Endodermal cell (in vitro differentiated cells): ENCODE data around the gene PTCHD4. TPM values are rescaled to one million over a fixed set of nuclear protein-coding genes. Genes with fewer than 3 reads are reported as not detected.

Experiments
- DNase-seq: peaks from one replicate; pipeline ENCODE4 v3.0.0-alpha.2; 2017
- H3K27ac ChIP-seq: 2 replicates; pipeline ENCODE4 v1.5.1; 2013; ENCODE audit warnings: mild to moderate bottlenecking, low read depth, low read length, moderate library complexity
- H3K27me3 ChIP-seq: 2 replicates; pipeline ENCODE4 v1.6.1; 2013; ENCODE audit warnings: mild to moderate bottlenecking, low read length, moderate library complexity; ENCODE audit not compliant: insufficient read depth, control insufficient read depth, poor library complexity, severe bottlenecking
- H3K36me3 ChIP-seq: 2 replicates; pipeline ENCODE4 v1.7.0; 2013; ENCODE audit warnings: mild to moderate bottlenecking, low read length, moderate library complexity; ENCODE audit not compliant: control insufficient read depth, insufficient read depth
- H3K4me1 ChIP-seq: one replicate; pipeline ENCODE4 v1.7.0; 2013; ENCODE audit warnings: low read length; ENCODE audit not compliant: control insufficient read depth, insufficient read depth
- H3K4me3 ChIP-seq: 2 replicates; pipeline ENCODE4 v1.5.1; 2013; ENCODE audit warnings: mild to moderate bottlenecking, low read length, moderate library complexity
- H3K9ac ChIP-seq: 2 replicates; pipeline ENCODE4 v1.6.1; 2013; ENCODE audit warnings: mild to moderate bottlenecking, low read length, moderate library complexity; ENCODE audit not compliant: poor library complexity, severe bottlenecking; ENCODE audit errors: extremely low read depth
- H3K9me3 ChIP-seq: 2 replicates; pipeline ENCODE4 v1.6.1; 2013; ENCODE audit warnings: mild to moderate bottlenecking, low read length, moderate library complexity; ENCODE audit not compliant: control insufficient read depth
- H3K27ac Mint-ChIP-seq: 2 replicates; pipeline ENCODE4 v1.8.0; 2020; ENCODE audit warnings: mixed read lengths
- H3K27me3 Mint-ChIP-seq: 2 replicates; pipeline ENCODE4 v1.8.0; 2021; ENCODE audit warnings: mild to moderate bottlenecking, mixed read lengths; ENCODE audit not compliant: insufficient read depth
- H3K36me3 Mint-ChIP-seq: 2 replicates; pipeline ENCODE4 v1.8.0; 2020; ENCODE audit warnings: low read depth, mixed read lengths
- H3K4me1 Mint-ChIP-seq: 2 replicates; pipeline ENCODE4 v1.8.0; 2020; ENCODE audit warnings: mixed read lengths
- H3K4me3 Mint-ChIP-seq: 2 replicates; pipeline ENCODE4 v1.8.0; 2020; ENCODE audit warnings: mild to moderate bottlenecking, moderate library complexity, mixed read lengths
- H3K9me3 Mint-ChIP-seq: 2 replicates; pipeline ENCODE4 v1.8.0; 2020; ENCODE audit warnings: mild to moderate bottlenecking, mixed read lengths
- CTCF ChIP-seq: fragments of 200-600 bp; sonication (generic); conservative IDR thresholded peaks from 2 replicates; pipeline ENCODE4 v1.5.0; 2021; ENCODE audit warnings: antibody characterized with exemption, mild to moderate bottlenecking
- WGBS, 2 experiments: methylation state at CpG; one replicate each; pipeline versions ENCODE4 v1.1.5 to v1.1.7; 2013; ENCODE audit warnings: missing lambda C conversion rate in 2 of 2, mixed read lengths in 1 of 2; ENCODE audit not compliant: insufficient coverage in 1 of 2, insufficient read length in 1 of 2; 5-methylcytosine and 5-hydroxymethylcytosine counted together
- total RNA-seq, 2 donors: library from RNA; stranded (reverse); fragmentation: NEBNext Ultra II Directional in 1 of 2; extraction: Animal tissue kit (Norgen Biotek cat#: 25700) in 1 of 2; gene quantifications; 2 replicates in 1 of 2; 3 replicates in 1 of 2; pipeline ENCODE4 v1.2.1, GENCODE V29; 2021

Gene PTCHD4
- total RNA-seq, 2 donors from 2014 or later: 0.11 to 0.42 TPM

- H3K9me3 Mint-ChIP-seq: peaks cover 29% of the 10 kb centered on the region
- 88 to 96% methylated on average over 1 of the region's 1 CpG for WGBS, 2 experiments
- H3K9ac ChIP-seq: no peak overlapping the region
- no peak for DNase-seq
- no peak overlapping the region for H3K27ac ChIP-seq
- no peak overlapping the region for H3K4me3 Mint-ChIP-seq
- H3K36me3 ChIP-seq: no peaks in the 10 kb centered on the region
- H3K4me1 Mint-ChIP-seq: peaks cover 5% of the 10 kb centered on the region
- no peaks in the 10 kb centered on the region for H3K9me3 ChIP-seq
- H3K4me3 ChIP-seq: no peak overlapping the region
- no peak for TF ChIP-seq CTCF
- no peaks in the 10 kb centered on the region for H3K27me3 ChIP-seq
- H3K27me3 Mint-ChIP-seq: no peaks in the 10 kb centered on the region
- no peaks in the 10 kb centered on the region for H3K4me1 ChIP-seq
- H3K36me3 Mint-ChIP-seq: peaks cover 16% of the 10 kb centered on the region
- H3K27ac Mint-ChIP-seq: no peak overlapping the region
Measured at GRCh38 chr6:48101290-48101689, 9.7 kb downstream of the PTCHD4 start.

GRCh38 chr6:48100588-48100895 is 10.5 kb downstream of the PTCHD4 start:
- Histone ChIP-seq H3K27me3 (no peaks in the 10 kb centered on the region), H3K4me1 (no peaks in the 10 kb centered on the region), H3K36me3 (no peaks in the 10 kb centered on the region), H3K4me3 (no peak overlapping the region), H3K9me3 (no peaks in the 10 kb centered on the region), H3K27ac (no peak overlapping the region), H3K9ac (no peak overlapping the region)
- H3K27me3 Mint-ChIP-seq: no peaks in the 10 kb centered on the region
- H3K36me3 Mint-ChIP-seq: peaks cover 16% of the 10 kb centered on the region
- 80 to 82% methylated on average over 1 to 4 of the region's 4 CpGs for WGBS, 2 experiments
- H3K27ac Mint-ChIP-seq: no peak overlapping the region
- peaks cover 5% of the 10 kb centered on the region for H3K4me1 Mint-ChIP-seq
- TF ChIP-seq CTCF: no peak
- no peak overlapping the region for H3K4me3 Mint-ChIP-seq
- peaks cover 27% of the 10 kb centered on the region for H3K9me3 Mint-ChIP-seq
- no peak for DNase-seq

- Histone ChIP-seq H3K27me3 (no peaks in the 10 kb centered on the region), H3K9me3 (no peaks in the 10 kb centered on the region), H3K36me3 (no peaks in the 10 kb centered on the region), H3K4me3 (no peak overlapping the region), H3K27ac (no peak overlapping the region), H3K4me1 (no peaks in the 10 kb centered on the region), H3K9ac (no peak overlapping the region)
- H3K27me3 Mint-ChIP-seq: no peaks in the 10 kb centered on the region
- 93 to 94% methylated on average over 2 to 3 of the region's 3 CpGs for WGBS, 2 experiments
- no peak for TF ChIP-seq CTCF
- H3K36me3 Mint-ChIP-seq: peaks cover 16% of the 10 kb centered on the region
- DNase-seq: no peak
- H3K4me1 Mint-ChIP-seq: peaks cover 5% of the 10 kb centered on the region
- H3K4me3 Mint-ChIP-seq: no peak overlapping the region
- H3K9me3 Mint-ChIP-seq: peaks cover 23% of the 10 kb centered on the region
- H3K27ac Mint-ChIP-seq: no peak overlapping the region
Measured at GRCh38 chr6:48099713-48100587, 11.0 kb downstream of the PTCHD4 start.
